ENCODE results near the gene NRBF2. TPM values are rescaled to one million over a fixed set of nuclear protein-coding genes. Genes with fewer than 3 reads are reported as not detected.

Gene NRBF2
- total and polyA plus RNA-seq, 8 donors, result 6.8 to 23.1 (median 15.2) TPM; not detected in 1

GRCh38 chr10:63106111-63106755, 26.9 kb upstream of the NRBF2 start:
- Histone ChIP-seq H3K4me3 (no peak overlapping the region), H3K4me1 (no peaks in the 10 kb centered on the region), H3K9me3 (no peaks in the 10 kb centered on the region), H3K27ac (peak overlapping the region in 4 of 5 donors; percentile 10 to 37 (median 26)), H3K27me3 (peaks cover 0 to 6% (median 0%) of the 10 kb centered on the region in 3 donors), H3K36me3 (no peaks in the 10 kb centered on the region)
- no peak for DNase-seq
- TF ChIP-seq CTCF (IDR thresholded peaks at IDR 0.05), result no peak
- TF ChIP-seq POLR2A (IDR thresholded peaks at IDR 0.05), result no peak
- no peak for TF ChIP-seq POLR2AphosphoS5 (IDR thresholded peaks at IDR 0.05)
- no peak for TF ChIP-seq EP300 (IDR thresholded peaks at IDR 0.05)
- WGBS, 5 donors, result 57 to 69% (median 62%) methylated on average over 10 of the region's 10 CpGs
- intact Hi-C loops (cut with DNase I; ENCODE audit: low total_unique reads), result no loop called here

- WGBS, 5 donors, result 55 to 72% (median 58%) methylated on average over 3 of the region's 3 CpGs
- TF ChIP-seq EP300 (IDR thresholded peaks at IDR 0.05) (no peak), POLR2A (IDR thresholded peaks at IDR 0.05) (no peak), POLR2AphosphoS5 (IDR thresholded peaks at IDR 0.05) (no peak), CTCF (IDR thresholded peaks at IDR 0.05) (no peak)
- no peaks in the 10 kb centered on the region for H3K4me1 ChIP-seq
- H3K36me3 ChIP-seq, result no peaks in the 10 kb centered on the region
- no peak for DNase-seq
- peaks cover 0 to 6% (median 0%) of the 10 kb centered on the region in 3 donors for H3K27me3 ChIP-seq
- intact Hi-C loops (cut with DNase I; ENCODE audit: low total_unique reads), result no loop called here
- H3K27ac ChIP-seq, result no peak overlapping the region
- no peak overlapping the region for H3K4me3 ChIP-seq
- no peaks in the 10 kb centered on the region for H3K9me3 ChIP-seq
Observed at GRCh38 chr10:63107943-63108437, 25.1 kb upstream of the NRBF2 start.

DNA sequence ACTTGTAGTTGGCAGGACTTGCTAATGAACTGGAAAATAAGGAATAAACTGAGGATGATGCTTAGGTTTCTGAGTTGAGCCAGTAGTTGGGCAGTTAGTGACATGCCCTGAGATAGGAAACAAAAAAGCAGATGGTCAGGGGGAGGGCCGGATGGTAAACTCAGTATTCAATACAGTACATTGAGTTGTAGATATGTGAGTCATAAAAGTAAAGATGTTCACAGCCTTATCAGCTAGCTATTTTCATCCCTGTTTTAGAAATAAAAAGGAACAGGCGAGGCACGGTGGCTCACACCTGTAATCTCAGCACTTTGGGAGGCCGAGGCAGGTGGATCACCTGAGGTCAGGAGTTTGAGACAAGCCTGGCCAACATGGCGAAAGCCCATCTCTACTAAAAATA, 22.2 kb upstream of the NRBF2 start:
- WGBS, 5 donors, result 79 to 85% (median 83%) methylated on average over 5 of the region's 5 CpGs
- H3K36me3 ChIP-seq, result no peaks in the 10 kb centered on the region
- TF ChIP-seq POLR2A (IDR thresholded peaks at IDR 0.05) (no peak), EP300 (IDR thresholded peaks at IDR 0.05) (no peak), POLR2AphosphoS5 (IDR thresholded peaks at IDR 0.05) (no peak), CTCF (IDR thresholded peaks at IDR 0.05) (no peak)
- H3K4me3 ChIP-seq, result no peak overlapping the region
- H3K27ac ChIP-seq, result no peak overlapping the region
- no peak for DNase-seq
- intact Hi-C loops (cut with DNase I; ENCODE audit: low total_unique reads), result no loop called here
- H3K27me3 ChIP-seq, result no peaks in the 10 kb centered on the region
- H3K4me1 ChIP-seq, result peaks cover 0 to 20% (median 9%) of the 10 kb centered on the region in 4 donors
- H3K9me3 ChIP-seq, result no peaks in the 10 kb centered on the region

DNA sequence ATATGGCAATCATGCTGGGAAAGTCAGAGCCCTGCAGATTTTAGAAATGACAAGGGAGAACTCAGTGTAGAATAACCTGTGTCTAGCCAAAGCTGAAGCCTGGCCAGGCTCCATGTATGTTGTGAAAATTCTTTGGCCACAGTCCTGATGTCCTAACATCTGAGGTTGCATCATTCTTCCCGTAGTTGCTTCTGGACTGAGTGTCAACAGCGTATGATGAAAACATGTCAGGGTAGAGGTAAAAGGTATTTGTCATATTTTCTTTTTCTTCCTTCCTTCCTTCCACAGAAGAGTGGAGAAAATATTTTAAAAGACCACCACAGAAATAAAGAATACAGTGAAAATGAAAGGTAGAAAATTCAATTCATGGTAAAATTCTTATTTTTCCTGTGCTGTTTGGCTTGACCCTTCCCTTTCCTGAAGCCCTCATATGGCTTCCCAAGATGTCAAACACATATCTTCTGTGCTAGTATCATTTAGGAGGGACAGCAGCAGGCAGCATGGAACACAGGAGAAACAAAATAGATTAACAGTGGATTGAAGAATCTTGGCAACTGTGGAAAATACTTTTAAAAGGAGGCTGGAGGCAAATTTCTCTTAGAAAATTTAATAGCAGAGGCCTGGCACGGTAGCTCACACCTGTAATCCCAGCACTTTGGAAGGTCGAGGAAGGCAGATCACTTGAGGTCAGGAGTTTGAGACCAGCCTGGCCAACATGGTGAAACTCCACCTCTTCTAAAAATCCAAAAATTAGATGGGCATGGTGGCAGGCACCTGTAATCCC, 18.9 kb upstream of the NRBF2 start:
- no peak overlapping the region for H3K4me3 ChIP-seq
- H3K9me3 ChIP-seq, result no peaks in the 10 kb centered on the region
- H3K27ac ChIP-seq, result peak overlapping the region in 4 of 5 donors; percentile 41 to 81 (median 78)
- DNase-seq, result peak; percentile 36 to 46
- H3K27me3 ChIP-seq, result no peaks in the 10 kb centered on the region
- 54 to 75% (median 70%) methylated on average over 4 of the region's 4 CpGs for WGBS, 5 donors
- no peaks in the 10 kb centered on the region for H3K36me3 ChIP-seq
- peaks cover 0 to 25% (median 9%) of the 10 kb centered on the region in 4 donors for H3K4me1 ChIP-seq
- intact Hi-C loops (cut with DNase I; ENCODE audit: low total_unique reads), result no loop called here
- TF ChIP-seq POLR2AphosphoS5 (IDR thresholded peaks at IDR 0.05) (peak; percentile 86 to 96 (median 94)), POLR2A (IDR thresholded peaks at IDR 0.05) (no peak), CTCF (IDR thresholded peaks at IDR 0.05) (no peak), EP300 (IDR thresholded peaks at IDR 0.05) (peak; percentile 62)
